Measurements from ENCODE around the gene FBN1.

The FBN1 gene

DNA sequence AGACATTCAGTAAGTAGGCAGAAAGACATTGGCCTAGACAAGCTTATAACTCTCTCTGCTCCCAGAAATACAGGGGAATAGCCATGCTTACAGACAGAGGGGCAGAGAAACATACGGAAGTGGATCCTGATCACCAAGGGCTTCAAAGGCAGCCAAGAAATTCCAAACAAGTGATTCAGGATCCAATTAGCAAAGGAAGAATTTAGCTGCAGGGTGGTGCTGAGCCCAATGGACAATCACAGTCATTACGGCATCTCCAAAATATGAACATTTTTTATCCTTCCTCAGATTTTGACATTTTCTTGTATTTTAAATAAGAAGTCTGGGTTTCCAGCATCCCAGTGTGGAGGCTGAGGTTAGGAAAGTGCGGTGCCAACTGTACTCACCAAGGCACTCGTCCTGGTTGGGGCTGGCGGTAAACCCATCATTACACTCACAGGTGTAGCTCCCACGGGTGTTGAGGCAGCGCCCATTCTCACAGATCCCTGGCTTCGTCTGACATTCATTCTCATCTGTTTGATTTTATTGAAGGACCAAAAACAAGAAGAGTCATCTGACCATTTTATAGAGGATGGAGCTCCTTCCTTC lies 217.5 kb downstream of the FBN1 start:
- no peak for DNase-seq (ENCODE audit: low read depth in 2 of 2)

DNA sequence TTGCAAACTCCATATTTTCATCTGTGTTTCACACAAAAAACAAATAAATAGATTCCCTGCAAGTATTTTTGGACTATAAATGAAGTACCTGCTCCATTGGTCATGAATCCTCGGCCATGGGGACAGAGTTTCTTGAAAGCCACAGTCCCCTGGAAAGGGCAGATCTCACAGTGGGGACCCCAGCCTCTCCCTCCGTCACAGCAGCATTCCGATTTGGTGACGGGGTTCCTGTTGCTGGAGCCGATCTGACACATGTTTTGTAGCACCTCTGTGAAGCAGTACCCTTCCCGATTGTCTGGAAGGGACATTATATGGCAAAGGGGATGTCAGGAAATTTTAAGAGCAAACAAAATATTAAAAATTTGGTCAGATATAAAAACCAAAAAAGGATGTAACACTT lies 218.0 kb downstream of the FBN1 start:
- DNase-seq (ENCODE audit: low read depth in 2 of 2), result no peak

DNA sequence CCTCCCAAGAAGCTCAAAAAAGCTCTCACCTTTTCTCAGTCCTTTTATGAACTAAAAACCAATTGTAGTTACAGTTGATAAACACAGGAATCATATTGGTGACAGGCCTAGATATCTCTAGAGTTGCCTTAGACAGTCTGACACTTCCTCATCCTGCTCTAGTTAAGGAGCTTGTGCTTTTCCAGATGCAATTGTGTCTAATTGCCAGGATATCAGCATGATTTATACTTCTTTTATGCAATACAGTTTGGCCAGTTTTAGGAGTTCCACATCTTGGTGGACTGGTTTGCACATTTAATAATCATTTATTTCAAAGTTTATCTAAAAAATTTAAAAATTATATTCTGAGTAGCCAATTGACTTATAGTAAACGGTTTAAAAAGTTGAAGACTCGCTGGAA lies 218.6 kb downstream of the FBN1 start:
- DNase-seq (ENCODE audit: low read depth in 2 of 2), result no peak

DNA sequence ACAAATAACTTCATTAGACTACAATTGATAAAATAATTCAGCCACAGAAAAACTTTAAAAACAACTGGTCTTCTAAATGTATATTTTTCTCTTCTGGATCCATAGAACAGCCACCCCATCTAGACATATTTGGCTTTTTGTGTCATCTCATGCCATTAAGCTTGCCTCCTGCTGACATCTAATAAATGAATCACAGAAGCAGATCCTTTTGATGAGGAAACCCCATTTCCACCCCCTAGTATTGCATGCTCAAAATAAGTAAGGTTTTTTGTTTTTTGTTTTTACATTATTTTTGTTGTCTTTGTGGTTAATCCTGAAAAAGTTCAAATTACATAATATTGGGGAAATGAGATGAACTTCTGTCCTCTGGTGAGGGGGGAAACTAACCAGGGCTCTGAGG lies 219.5 kb downstream of the FBN1 start:
- DNase-seq (ENCODE audit: low read depth in 2 of 2), result no peak

DNA sequence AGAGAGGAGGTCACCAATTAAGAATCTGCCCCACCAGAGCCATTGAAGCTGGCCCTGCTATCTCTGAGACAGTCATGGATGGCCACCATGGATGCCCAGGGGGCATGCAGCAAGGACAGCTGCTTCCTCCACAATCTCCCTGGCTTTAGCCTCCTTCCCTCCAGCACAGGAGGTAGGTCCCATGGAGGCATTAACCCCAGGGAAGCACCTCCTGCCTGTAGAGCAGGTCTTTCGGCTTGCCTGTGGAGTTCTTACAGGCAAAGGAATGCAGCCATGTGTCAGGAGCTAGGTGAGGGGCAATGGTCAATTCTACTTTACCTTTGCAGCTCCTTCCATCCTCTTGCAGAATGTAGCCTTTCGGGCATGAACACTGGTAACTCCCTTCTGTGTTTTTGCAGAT lies 220.5 kb downstream of the FBN1 start:
- no peak for DNase-seq (ENCODE audit: low read depth in 2 of 2)

DNA sequence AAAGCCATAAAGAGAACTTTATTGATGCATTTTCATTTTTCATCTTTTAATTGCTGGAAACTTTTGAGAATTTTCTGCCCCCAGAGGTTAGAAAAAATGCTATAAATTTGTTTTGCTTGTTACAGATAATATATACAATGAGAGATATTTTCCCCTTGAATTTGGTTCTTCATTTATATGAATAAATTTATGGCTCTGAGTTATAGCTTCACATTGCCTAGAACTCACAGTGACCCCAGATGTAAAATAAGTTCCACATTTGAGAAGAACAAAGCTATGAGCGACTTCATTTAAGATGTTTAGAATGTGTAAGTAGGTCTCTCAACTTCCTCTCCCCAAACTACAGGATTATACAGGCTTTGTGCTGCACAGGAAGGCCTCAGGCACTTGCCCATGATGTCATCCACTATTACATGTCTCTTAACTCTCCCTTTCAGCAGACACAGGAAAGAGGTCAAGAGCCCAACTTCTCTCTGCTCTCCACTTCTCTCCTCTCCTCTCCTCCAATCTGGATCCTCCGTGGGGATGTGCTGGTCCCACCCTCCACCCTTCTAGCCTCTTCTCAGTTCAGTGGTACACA lies 221.5 kb downstream of the FBN1 start:
- no peak for DNase-seq (ENCODE audit: low read depth in 2 of 2)

DNA sequence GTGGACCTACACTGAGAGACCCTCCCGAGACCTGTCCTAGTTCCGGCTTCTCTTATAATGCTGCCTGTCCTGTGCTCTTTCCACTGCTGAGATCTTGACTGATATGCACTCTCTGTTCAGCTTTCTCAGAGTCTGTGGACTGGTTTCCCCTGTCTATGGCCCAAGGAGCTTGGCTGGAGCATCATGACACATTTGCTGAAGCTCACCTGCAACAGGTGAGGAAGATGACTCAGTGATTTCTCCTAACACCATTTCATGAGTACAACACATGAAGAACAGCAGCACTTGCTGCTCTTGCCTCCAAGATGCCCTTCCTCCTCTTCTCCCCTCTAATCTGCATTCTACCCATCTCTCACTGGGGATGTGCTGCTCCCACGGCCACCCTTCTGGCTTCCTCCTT lies 222.2 kb downstream of the FBN1 start:
- no peak for DNase-seq (ENCODE audit: low read depth in 2 of 2)

DNA sequence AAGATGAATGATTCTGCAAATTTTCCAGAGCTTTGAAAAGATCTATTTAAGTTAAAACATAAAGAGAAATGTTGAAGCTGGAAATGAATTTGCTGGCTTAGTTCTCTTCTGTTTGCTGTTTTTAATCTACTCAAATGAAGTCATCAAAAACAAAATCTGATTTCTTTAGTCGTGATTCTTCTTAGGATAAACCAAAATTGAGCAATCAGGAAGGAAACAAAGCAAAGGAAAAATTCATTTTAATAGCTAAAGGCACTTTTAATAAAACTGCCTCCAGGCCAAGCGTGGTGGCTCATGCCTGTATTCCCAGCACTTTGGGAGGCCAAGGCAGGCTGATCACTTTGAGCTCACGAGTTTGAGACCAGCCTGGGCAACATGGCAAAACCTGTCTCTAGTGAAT lies 223.1 kb downstream of the FBN1 start:
- DNase-seq (ENCODE audit: low read depth in 2 of 2), result no peak

DNA sequence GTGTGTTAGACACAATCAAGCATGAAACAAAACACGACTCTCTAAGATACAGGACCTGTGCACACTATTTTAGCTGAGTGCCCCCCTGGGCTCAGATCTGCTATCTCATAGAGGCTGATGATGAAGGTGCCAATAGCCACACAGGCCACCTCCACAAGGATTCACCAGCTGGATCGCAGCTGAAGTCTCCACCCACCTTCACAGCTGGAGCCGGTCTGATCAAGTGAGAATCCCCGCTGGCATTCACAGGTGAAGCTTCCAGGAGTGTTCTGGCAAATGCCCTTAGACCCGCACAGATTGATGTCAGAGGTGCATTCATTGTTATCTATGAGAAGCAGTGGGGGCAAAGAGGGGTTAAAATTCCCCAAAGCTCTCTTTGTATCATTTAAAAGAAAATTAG lies 224.1 kb downstream of the FBN1 start:
- no peak for DNase-seq (ENCODE audit: low read depth in 2 of 2)

DNA sequence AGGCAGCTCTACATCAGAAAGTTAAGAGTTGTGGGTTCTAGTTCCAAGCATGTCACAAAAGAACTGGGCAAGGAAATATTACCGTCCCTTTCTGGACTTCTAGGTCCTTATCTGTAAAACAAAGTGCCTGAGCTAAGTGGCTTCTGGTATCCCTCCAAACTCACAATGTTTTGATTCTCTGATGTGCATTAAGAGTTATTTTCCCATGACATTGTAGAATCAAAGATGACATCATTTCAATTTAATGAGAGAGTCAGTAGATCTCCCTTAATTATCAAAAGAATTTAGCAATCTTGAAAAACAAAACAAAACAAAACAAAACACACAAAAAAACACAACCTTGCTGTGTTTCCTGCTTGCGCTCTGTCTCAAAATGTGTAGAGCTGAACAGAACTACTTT lies 225.6 kb downstream of the FBN1 start:
- DNase-seq (ENCODE audit: low read depth in 2 of 2), result no peak

DNA sequence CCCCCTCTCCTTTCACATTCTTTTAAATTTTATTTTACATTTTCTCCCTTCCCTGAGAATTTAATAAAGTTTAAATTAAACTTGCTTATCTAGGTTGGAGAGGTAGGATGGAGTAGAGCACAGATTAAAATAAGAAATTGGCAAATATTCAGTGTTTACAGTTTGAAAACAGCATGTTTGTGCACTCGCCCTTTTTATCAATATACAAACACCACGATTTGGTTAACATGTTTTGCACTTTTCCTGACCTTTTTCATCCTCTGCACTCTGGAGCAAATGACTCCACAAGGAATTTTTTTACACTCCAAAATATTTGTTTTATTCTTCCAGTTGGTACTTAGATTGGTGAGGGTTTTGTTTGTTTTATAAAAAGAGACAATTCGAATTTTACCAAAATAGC lies 227.2 kb downstream of the FBN1 start:
- no peak for DNase-seq (ENCODE audit: low read depth in 2 of 2)

DNA sequence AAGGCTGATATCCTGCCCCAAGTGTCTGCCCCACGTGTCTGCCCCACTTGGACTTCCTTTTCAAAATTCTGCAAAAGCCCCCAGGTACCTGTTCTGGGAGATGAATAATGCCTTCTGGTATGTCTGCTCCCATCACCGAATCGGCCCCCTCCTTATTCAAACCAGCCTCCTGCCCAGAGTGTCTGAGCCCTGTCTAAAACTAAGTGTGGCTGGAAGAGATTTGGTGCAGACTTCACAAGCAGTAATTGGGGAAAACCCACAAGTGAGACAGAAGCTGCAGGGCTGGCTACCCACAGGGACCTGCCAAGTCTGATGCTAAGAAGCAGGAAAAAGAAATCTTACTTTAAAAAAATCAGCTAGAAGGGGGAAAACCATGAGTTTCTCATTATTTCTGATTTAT lies 229.2 kb downstream of the FBN1 start:
- DNase-seq (ENCODE audit: low read depth in 2 of 2), result no peak

DNA sequence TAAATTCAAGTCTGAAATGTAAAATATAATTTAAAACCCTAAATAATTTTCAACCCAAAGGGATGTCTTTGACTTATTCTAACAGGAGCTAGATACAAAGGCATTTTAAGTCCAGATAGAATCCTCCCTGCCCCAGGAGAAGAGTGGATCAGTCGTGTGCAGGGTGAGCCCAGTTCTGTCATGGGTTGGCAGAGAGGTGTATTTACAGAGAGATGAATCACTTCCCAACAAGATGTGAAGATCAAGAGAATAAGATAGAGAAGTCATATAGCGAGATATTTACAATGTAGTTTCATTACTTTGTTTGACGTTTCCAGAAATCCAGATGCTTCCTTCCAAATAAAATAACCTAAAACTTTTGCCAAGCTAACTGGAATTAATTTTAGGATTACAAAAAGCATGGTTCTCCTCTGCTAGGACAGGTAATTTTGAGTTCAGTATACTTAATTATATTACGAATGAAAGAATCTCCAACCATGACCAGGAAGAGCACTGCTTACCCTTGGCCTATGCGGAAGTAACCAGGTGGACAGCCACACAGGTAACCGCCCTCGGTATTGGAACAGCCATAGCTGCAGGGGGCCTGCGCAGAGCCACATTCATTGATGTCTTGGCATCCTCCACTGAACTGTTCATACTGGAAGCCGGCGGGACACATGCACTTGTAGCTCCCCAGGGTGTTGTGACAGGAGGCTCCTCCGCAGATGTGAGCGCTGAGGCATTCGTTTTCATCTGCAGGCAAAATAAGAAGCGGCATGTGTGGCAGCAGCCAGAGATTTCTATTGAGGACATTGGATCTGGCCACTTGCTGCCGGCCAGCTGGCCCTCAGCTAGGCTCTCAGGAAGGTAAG lies 230.2 kb downstream of the FBN1 start:
- DNase-seq (ENCODE audit: low read depth in 2 of 2), result no peak

DNA sequence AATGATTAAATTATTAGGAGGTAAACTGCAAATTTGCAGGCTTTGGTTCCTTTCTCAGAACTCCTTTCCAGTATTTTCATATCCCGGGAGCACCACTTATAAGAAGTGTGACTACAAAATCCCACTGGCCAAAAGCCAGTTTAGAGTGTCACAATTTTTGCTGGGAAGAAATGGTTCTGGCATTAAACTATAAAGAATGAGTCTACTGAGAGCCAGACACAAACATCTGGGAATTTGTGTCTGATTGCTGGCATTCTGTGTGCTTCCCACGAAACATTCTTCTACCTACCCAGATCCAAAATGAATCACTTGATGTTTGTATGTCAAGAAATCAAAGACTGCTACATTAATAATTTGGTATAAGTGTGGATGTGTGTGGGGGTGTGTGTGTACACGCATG lies 231.5 kb downstream of the FBN1 start:
- no peak for DNase-seq (ENCODE audit: low read depth in 2 of 2)

DNA sequence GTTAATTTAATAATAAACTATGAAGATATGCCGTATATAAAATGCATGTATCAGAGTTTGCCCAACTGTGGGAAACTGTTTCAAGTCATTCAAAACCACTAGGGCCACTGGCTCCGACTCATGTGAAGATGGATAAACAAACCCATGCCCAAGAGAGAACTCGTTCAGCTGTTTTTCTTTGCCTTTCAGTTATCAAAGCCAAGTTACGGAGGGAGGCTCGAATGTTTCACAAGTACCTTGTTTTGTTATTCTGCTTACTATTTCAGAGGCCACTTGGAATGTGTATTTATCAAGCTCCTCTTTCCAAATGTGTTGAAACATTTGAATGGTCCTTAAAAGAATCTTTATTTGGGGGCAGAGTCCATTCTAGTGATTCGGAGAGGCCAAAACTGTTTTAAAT lies 232.2 kb downstream of the FBN1 start:
- DNase-seq (ENCODE audit: low read depth in 2 of 2), result no peak

DNA sequence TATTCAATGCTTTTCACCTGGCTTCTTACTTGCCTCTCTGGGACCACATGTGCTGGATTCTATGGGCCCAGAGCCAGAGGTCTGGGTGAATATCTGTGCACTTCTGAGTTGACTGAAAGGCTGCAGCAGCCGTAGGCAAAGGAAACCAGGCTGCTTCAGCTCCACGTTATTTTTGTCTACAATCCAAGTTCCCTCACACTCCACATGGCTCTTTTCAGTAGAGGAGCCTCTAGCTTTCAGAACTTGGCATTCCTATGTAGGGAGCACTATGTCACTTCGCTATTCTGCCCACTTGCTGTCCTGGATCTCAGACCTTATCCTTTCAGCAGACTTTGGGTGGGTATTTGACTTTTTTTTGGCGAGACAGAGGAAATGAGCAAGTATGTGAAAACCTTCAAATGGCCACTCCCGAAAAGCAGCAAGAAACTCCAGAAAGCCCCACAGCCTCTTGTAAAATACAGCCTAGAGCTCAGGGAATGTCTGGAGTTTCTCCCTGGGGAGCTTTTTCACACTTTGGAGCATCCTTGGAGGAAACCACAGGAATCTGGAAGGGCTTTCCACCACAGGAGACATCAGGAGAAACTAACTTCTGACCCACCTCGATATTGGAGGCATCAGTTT lies 233.4 kb downstream of the FBN1 start:
- no peak for DNase-seq (ENCODE audit: low read depth in 2 of 2)

DNA sequence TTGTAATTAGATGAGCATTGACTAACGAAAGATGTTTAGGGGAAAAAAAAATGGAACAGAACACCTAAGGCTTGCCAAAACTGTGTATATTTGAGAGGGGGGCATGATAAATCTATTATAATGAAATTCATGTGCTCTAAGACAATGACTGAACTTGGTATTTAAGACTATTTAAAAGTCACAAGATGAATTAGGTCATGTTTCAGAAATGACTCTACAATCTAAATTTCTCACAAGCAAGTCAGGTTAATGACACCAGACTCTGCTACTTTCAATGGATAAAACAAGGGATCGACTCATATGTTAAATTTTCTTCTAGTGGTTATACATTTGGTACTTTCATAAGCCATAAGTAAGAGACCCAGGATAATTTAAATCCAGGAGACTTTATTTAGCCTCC lies 235.9 kb downstream of the FBN1 start:
- no peak for DNase-seq (ENCODE audit: low read depth in 2 of 2)

DNA sequence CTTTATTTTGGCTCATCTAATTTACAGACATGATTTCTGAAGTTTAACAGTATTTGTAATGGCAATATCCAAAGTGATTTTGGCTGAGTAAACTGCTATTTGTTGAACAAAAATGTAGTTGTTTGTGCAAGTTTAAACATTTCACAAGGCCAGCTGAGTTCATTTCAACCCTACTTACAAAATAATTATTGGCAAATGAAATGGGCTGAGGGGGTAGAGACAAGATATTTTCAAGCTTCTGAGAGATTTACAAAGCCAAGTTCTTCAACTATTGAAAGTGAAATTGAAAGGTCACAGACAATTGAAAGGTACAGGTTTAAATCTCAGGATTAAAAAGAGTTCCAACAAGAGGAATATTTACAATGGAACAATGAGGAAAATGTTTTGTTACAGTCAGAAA lies 237.2 kb downstream of the FBN1 start:
- DNase-seq (ENCODE audit: low read depth in 2 of 2), result no peak

DNA sequence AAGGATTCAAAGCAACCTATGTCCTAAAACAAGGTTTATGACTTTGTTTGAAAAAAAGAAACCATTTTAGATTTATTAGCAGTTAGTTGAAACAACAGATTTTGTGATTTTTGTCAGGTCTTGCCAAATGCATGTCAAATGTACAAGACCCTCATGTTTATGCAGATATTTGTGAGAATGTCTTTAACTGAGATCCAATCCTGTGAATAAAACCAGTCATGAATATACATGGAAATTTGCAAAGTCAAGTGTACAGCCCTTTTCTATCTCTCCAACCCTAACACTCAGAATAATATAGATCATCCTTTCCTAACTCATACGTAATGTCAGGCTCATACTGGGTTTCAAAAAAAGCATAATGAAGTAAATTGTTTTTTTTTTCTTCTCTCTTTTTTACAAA lies 237.9 kb downstream of the FBN1 start:
- DNase-seq (ENCODE audit: low read depth in 2 of 2), result no peak

DNA sequence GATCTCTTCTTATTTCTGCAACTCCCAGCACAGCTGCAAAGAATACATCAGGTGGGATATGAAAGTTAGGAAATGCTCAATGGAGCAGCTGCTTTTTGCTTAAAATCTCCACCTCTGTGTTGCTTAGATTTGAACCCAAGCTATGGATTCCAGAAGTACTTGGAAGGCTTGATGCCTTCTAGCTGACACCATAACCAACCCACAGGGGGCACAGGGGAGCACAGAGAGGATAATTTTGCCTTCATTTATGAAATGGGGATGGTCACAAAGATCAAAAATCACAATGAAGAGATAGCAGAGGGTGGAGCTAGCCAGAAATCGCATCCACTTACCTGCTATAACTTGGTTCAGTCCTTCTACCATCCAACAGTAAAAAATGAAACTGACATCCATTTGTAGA lies 238.6 kb downstream of the FBN1 start:
- DNase-seq (ENCODE audit: low read depth in 2 of 2), result no peak

DNA sequence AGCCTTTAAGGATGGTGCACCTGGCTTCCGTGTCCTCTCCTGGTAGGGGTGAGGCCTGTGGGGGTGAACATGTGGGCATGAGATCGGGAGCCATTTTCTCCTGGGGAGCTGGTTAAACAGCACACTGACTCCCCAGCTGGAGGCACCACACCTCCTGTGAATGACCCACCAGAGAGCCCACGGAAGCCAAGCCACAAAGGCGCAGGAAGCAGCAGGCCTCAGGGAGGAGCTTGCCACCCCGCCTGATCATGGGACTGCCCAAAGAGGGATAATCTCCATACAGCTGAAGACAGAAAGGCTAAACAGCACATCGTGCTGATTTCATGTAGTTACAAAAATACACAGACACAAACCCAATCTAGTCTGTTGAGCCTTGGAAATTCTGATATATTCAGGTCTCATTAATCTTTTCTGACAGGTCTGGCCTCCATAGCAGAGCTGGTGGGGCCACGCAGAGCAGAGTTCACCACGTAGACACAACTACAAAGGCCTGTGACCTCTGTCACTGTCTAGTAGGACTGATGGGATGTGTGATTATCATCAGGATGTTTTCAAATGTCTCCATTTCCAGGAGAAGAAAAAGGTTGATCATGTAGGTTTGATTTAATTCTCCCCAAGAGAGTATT lies 239.1 kb downstream of the FBN1 start:
- no peak for DNase-seq (ENCODE audit: low read depth in 2 of 2)

DNA sequence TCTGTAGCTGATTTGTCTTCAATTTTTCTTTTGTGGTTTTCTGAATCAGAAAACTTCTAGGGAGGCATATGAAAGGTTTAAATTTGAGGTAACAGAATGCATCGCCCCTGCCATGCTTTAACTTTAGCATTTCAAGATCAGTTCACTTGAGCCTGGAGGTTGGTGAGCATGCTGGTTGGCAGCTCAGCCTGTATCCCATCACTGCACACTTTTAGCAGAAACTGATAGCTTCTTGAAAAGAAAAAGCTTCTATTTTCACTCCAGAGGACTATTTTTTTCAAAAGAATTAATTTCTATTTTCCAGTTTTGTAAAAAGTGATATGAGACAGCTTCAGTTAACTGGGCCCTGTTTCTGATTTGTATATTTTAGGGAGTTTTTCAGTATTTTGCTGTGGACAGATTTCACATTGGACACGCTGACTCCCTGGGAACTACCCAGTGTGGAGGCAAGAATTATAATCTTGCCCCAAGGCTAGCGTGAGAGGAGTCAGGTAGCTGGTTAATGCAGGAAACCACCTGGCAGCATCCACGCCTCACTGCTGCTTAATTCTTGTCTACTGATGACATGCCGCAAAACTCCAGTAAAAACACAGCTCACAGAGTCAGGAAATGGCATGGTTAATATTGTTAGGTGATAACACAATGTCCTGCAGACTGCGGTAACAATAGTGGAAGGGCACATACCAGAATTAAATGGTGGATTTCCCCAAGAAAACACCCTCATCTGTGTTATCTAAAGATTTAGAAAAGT lies 242.9 kb downstream of the FBN1 start:
- no peak for DNase-seq (ENCODE audit: low read depth in 2 of 2)
